Caco-2 (cell line): ENCODE data around the gene MRPS22. TPM values are rescaled to one million over a fixed set of nuclear protein-coding genes. Genes with fewer than 3 reads are reported as not detected.

Source experiments
- BruUV-seq: library from RNA; stranded (reverse); fragments of 400-500 nt; replicated peaks from 2 replicates; lab custom pipeline; 2021; lab: Mats Ljungman, UMichigan
- CTCF ChIA-PET: fragments of 300-600 bp; sonication (Branson Sonifier 250); formaldehyde crosslinking; loops from one replicate; lab custom pipeline; 2022; ENCODE audit warnings: antibody characterized with exemption; lab: Charles Lee
- POLR2A ChIA-PET: fragments of 300-600 bp; sonication (Branson Sonifier 250); formaldehyde crosslinking; loops from one replicate; lab custom pipeline; 2022; ENCODE audit warnings: antibody characterized with exemption; lab: Charles Lee
- DNase-seq, 2 experiments: peaks; one replicate each; pipeline versions ENCODE4 v3.0.0 to v3.0.0-alpha.2; 2020 to 2022
- H3K27me3 ChIP-seq: replicated peaks from 2 replicates; pipeline ENCODE4 v1.6.0; 2011; ENCODE audit warnings: low read length; ENCODE audit not compliant: control insufficient read depth, insufficient read depth
- H3K36me3 ChIP-seq: 2 replicates; pipeline ENCODE4 v1.5.1; 2011; ENCODE audit warnings: low read length; ENCODE audit not compliant: control insufficient read depth, insufficient read depth
- H3K4me1 ChIP-seq: fragments of 250-450 bp; sonication (Bioruptor Pico); 2 replicates; pipeline ENCODE4 v1.5.1; 2020; ENCODE audit warnings: mild to moderate bottlenecking
- H3K4me3 ChIP-seq: 2 replicates; pipeline ENCODE4 v1.5.1; 2011; ENCODE audit warnings: low read depth, mild to moderate bottlenecking, control low read depth, low read length
- H3K9me3 ChIP-seq: fragments of 250-450 bp; sonication (Bioruptor Pico); 2 replicates; pipeline ENCODE4 v1.5.1; 2020; ENCODE audit warnings: mild to moderate bottlenecking, moderate library complexity
- H3K27ac Mint-ChIP-seq: one replicate; pipeline ENCODE4 v1.8.0; 2022; ENCODE audit warnings: mixed read lengths; ENCODE audit not compliant: unreplicated experiment
- H3K27me3 Mint-ChIP-seq: one replicate; pipeline ENCODE4 v1.8.0; 2022; ENCODE audit warnings: mixed read lengths; ENCODE audit not compliant: insufficient read depth, unreplicated experiment
- H3K36me3 Mint-ChIP-seq: one replicate; pipeline ENCODE4 v1.8.0; 2022; ENCODE audit warnings: mild to moderate bottlenecking, mixed read lengths; ENCODE audit not compliant: insufficient read depth, unreplicated experiment
- H3K4me1 Mint-ChIP-seq: one replicate; pipeline ENCODE4 v1.8.0; 2022; ENCODE audit warnings: low read depth, mixed read lengths; ENCODE audit not compliant: unreplicated experiment
- H3K4me3 Mint-ChIP-seq: one replicate; pipeline ENCODE4 v1.8.0; 2022; ENCODE audit warnings: mild to moderate bottlenecking, moderate library complexity, mixed read lengths; ENCODE audit not compliant: unreplicated experiment
- H3K9me3 Mint-ChIP-seq: one replicate; pipeline ENCODE4 v1.8.0; 2022; ENCODE audit warnings: mixed read lengths; ENCODE audit not compliant: unreplicated experiment
- CTCF ChIP-seq, 2 experiments: fragments of 200-600 bp in 1 of 2; IDR thresholded peaks; 1 replicate in 1 of 2; 2 replicates in 1 of 2; pipeline versions ENCODE4 v1.5.1 to v1.8.0; 2011 to 2022; ENCODE audit warnings: antibody characterized with exemption in 1 of 2, control low read depth in 1 of 2, inconsistent platforms in 1 of 2, low read depth in 1 of 2, low read length in 1 of 2, mild to moderate bottlenecking in 1 of 2, moderate library complexity in 1 of 2; ENCODE audit not compliant: insufficient read depth in 1 of 2, severe bottlenecking in 1 of 2, unreplicated experiment in 1 of 2
- intact Hi-C: fragments of 100-400 bp; cut with micrococcal nuclease; formaldehyde crosslinking; loops from one replicate; pipeline ENCODE4 v1.10.0; 2022; ENCODE audit not compliant: unreplicated experiment
- total RNA-seq: library from RNA; stranded (reverse); gene quantifications from 2 replicates; pipeline ENCODE4 v1.2.3, GENCODE V29; 2022

Gene MRPS22
- total RNA-seq, 1 experiment from 2014 or later = 63.9 TPM

GRCh38 chr3:139342054-139342453, 1.8 kb upstream of the MRPS22 start:
- CTCF ChIA-PET = no interaction called here

GRCh38 chr3:139346771-139347170, 3.0 kb downstream of the MRPS22 start:
- Histone ChIP-seq H3K27me3 (no peaks in the 10 kb centered on the region), H3K36me3 (peaks cover 5% of the 10 kb centered on the region; the same call in 1 of the 2 replicates), H3K4me1 (peaks cover 6% of the 10 kb centered on the region; the same call in 1 of the 2 replicates), H3K9me3 (no peaks in the 10 kb centered on the region), H3K4me3 (no peak overlapping the region)
- no peak overlapping the region for H3K27ac Mint-ChIP-seq
- no peak for DNase-seq
- intact Hi-C loops = no loop called here
- peaks cover 33% of the 10 kb centered on the region for H3K36me3 Mint-ChIP-seq
- no peak overlapping the region for H3K4me3 Mint-ChIP-seq
- H3K27me3 Mint-ChIP-seq = no peaks in the 10 kb centered on the region
- peaks cover 7% of the 10 kb centered on the region for H3K4me1 Mint-ChIP-seq
- CTCF ChIA-PET = no interaction called here
- H3K9me3 Mint-ChIP-seq = peaks cover 11% of the 10 kb centered on the region
- no peak for TF ChIP-seq CTCF (IDR thresholded peaks at IDR 0.05; ENCODE audit: insufficient read depth in 1 of 2, low read depth in 1 of 2, low read length in 1 of 2, severe bottlenecking in 1 of 2, unreplicated experiment in 1 of 2)
- BruUV-seq = no TSS peak
- POLR2A ChIA-PET = no interaction called here

More at GRCh38 chr3:139342054-139342453, 1.8 kb upstream of the MRPS22 start:
- Mint-ChIP-seq H3K4me3 (no peak overlapping the region), H3K4me1 (peaks cover 7% of the 10 kb centered on the region), H3K27me3 (no peaks in the 10 kb centered on the region), H3K36me3 (no peaks in the 10 kb centered on the region), H3K27ac (no peak overlapping the region), H3K9me3 (peaks cover 11% of the 10 kb centered on the region)
- TF ChIP-seq CTCF (IDR thresholded peaks at IDR 0.05; ENCODE audit: insufficient read depth in 1 of 2, low read depth in 1 of 2, low read length in 1 of 2, severe bottlenecking in 1 of 2, unreplicated experiment in 1 of 2) = no peak
- H3K27me3 ChIP-seq = no peaks in the 10 kb centered on the region
- intact Hi-C loops = loop anchor here (5.0 kb wide), 1 partner anchor 395 kb away; the partner anchor contains the start of genes FOXL2 and FOXL2NB
- H3K4me1 ChIP-seq = peaks cover 6% of the 10 kb centered on the region; the same call in 1 of the 2 replicates
- no peak for DNase-seq
- POLR2A ChIA-PET = no interaction called here
- no peak overlapping the region for H3K4me3 ChIP-seq
- no TSS peak for BruUV-seq
- H3K36me3 ChIP-seq = 0 out of 2 replicates have a peak, but pooled peaks cover 2% of the 10 kb centered on the region
- H3K9me3 ChIP-seq = no peaks in the 10 kb centered on the region

GRCh38 chr3:139353920-139354556, 10.2 kb downstream of the MRPS22 start:
- POLR2A ChIA-PET = interaction anchor here (0.5 to 1.3 kb wide), 2 partner anchors 10 to 36 kb away, joined by 3 to 9 read pairs; partner anchors contain the start of genes COPB2 and MRPS22

More at GRCh38 chr3:139353920-139354556, 10.2 kb downstream of the MRPS22 start:
- Mint-ChIP-seq H3K27ac (no peak overlapping the region), H3K9me3 (no peaks in the 10 kb centered on the region), H3K4me1 (no peaks in the 10 kb centered on the region), H3K4me3 (no peak overlapping the region), H3K27me3 (no peaks in the 10 kb centered on the region), H3K36me3 (peaks cover 92% of the 10 kb centered on the region)
- TF ChIP-seq CTCF (IDR thresholded peaks at IDR 0.05; ENCODE audit: insufficient read depth in 1 of 2, low read depth in 1 of 2, low read length in 1 of 2, severe bottlenecking in 1 of 2, unreplicated experiment in 1 of 2) = peak; percentile 81 to 97
- peaks cover 4% of the 10 kb centered on the region for H3K36me3 ChIP-seq
- H3K4me1 ChIP-seq = no peaks in the 10 kb centered on the region
- H3K9me3 ChIP-seq = no peaks in the 10 kb centered on the region
- no peak overlapping the region for H3K4me3 ChIP-seq
- CTCF ChIA-PET = interaction anchor here (0.6 to 1.4 kb wide), 18 partner anchors 9 to 583 kb away, joined by 3 to 14 read pairs (median 4); partner anchors contain the start of genes COPB2 and MRPS22
- BruUV-seq = no TSS peak
- intact Hi-C loops = no loop called here
- no peaks in the 10 kb centered on the region for H3K27me3 ChIP-seq
- DNase-seq = peak; percentile 61 to 64
